MCF 10A (cell line): ENCODE results near the gene RPUSD4. TPM values are rescaled to one million over a fixed set of nuclear protein-coding genes. Genes with fewer than 3 reads are reported as not detected.

Experiments used
- BruUV-seq: library from RNA; stranded (reverse); fragments of 400-500 nt; replicated peaks from 2 replicates; lab custom pipeline; 2021; lab: Mats Ljungman, UMichigan
- CTCF ChIA-PET: fragments of 300-600 bp; sonication (Branson Sonifier 250); formaldehyde crosslinking; extraction: SDS; loops from one replicate; lab custom pipeline; 2021; ENCODE audit warnings: antibody characterized with exemption, inconsistent platforms; lab: Yijun Ruan, JAX
- POLR2A ChIA-PET: fragments of 300-600, 350-650 bp; sonication (Branson Sonifier 250); formaldehyde crosslinking; extraction: SDS; loops from one replicate; lab custom pipeline; 2020; ENCODE audit warnings: antibody characterized with exemption, inconsistent platforms; lab: Yijun Ruan, JAX
- DNase-seq: peaks from one replicate; pipeline ENCODE4 v3.0.0-alpha.2; 2018; ENCODE audit not compliant: unreplicated experiment
- H3K27ac Mint-ChIP-seq: one replicate; pipeline ENCODE4 v1.8.0; 2022; ENCODE audit warnings: mild to moderate bottlenecking, low read depth, mixed read lengths; ENCODE audit not compliant: unreplicated experiment
- H3K27me3 Mint-ChIP-seq: one replicate; pipeline ENCODE4 v1.8.0; 2022; ENCODE audit warnings: mixed read lengths; ENCODE audit not compliant: insufficient read depth, unreplicated experiment
- H3K36me3 Mint-ChIP-seq: one replicate; pipeline ENCODE4 v1.8.0; 2022; ENCODE audit warnings: mild to moderate bottlenecking, moderate library complexity, mixed read lengths; ENCODE audit not compliant: insufficient read depth, unreplicated experiment
- H3K4me1 Mint-ChIP-seq: one replicate; pipeline ENCODE4 v1.8.0; 2022; ENCODE audit warnings: mixed read lengths; ENCODE audit not compliant: insufficient read depth, unreplicated experiment
- H3K4me3 Mint-ChIP-seq: one replicate; pipeline ENCODE4 v1.8.0; 2022; ENCODE audit warnings: mild to moderate bottlenecking, moderate library complexity, mixed read lengths; ENCODE audit not compliant: unreplicated experiment
- H3K9me3 Mint-ChIP-seq: one replicate; pipeline ENCODE4 v1.8.0; 2022; ENCODE audit warnings: mixed read lengths; ENCODE audit not compliant: unreplicated experiment
- CTCF ChIP-seq: fragments of 200-600 bp; IDR thresholded peaks from one replicate; pipeline ENCODE4 v1.8.0; 2022; ENCODE audit warnings: antibody characterized with exemption, mild to moderate bottlenecking; ENCODE audit not compliant: unreplicated experiment
- intact Hi-C: fragments of 100-400 bp; cut with micrococcal nuclease; formaldehyde crosslinking; loops from 2 replicates; pipeline ENCODE4 v1.14.1; 2022
- total RNA-seq: library from RNA; stranded (reverse); gene quantifications from 2 replicates; pipeline ENCODE4 v1.2.3, GENCODE V29; 2022

Gene RPUSD4
- total RNA-seq, 1 experiment from 2014 or later: 26.7 TPM

- CTCF ChIA-PET: interaction anchor here (0.6 to 1.6 kb wide), 4 partner anchors 13 to 93 kb away, joined by 3 to 5 read pairs (median 3); no protein-coding TSS in a partner anchor
- no peak overlapping the region for H3K27ac Mint-ChIP-seq
- no peak for TF ChIP-seq CTCF
- no peak overlapping the region for H3K4me3 Mint-ChIP-seq
- POLR2A ChIA-PET: no interaction called here
- H3K36me3 Mint-ChIP-seq: no peaks in the 10 kb centered on the region
- DNase-seq: peak; percentile 10
- no peaks in the 10 kb centered on the region for H3K4me1 Mint-ChIP-seq
- BruUV-seq: no TSS peak
- intact Hi-C loops: no loop called here
- peaks cover 9% of the 10 kb centered on the region for H3K9me3 Mint-ChIP-seq
- peaks cover 13% of the 10 kb centered on the region for H3K27me3 Mint-ChIP-seq
Observed at GRCh38 chr11:126153972-126154371, 57.5 kb downstream of the RPUSD4 start.

DNA sequence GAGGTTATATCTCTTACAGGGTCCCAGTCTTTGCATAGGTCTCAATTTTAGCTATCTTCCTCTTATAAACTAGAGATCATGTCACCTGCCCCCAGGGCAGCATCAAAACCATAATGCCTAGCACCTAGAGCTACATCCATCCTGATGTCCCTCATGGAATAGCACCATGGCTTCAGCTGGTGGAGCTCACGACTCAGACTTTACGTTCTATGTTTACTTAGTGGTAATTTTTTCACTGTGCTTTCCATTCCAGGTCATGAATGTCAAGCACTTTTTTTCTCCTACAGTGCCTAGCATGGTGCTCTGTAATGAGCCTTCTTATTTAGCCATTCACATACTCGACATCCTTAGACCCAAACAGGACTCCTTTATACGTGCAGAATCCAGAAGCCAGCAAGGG, 58.4 kb downstream of the RPUSD4 start:
- CTCF ChIA-PET: interaction anchor here (0.6 to 1.6 kb wide), 3 partner anchors 12 to 168 kb away, joined by 3 to 5 read pairs (median 3); no protein-coding TSS in a partner anchor
- intact Hi-C loops: no loop called here
- POLR2A ChIA-PET: interaction anchor here (1.7 kb wide), 1 partner anchor 12 kb away, joined by 5 read pairs; no protein-coding TSS in a partner anchor

GRCh38 chr11:126152586-126152985, 58.9 kb downstream of the RPUSD4 start:
- Mint-ChIP-seq H3K4me3 (no peak overlapping the region), H3K36me3 (no peaks in the 10 kb centered on the region), H3K27me3 (peaks cover 13% of the 10 kb centered on the region), H3K9me3 (peaks cover 9% of the 10 kb centered on the region), H3K27ac (no peak overlapping the region), H3K4me1 (no peaks in the 10 kb centered on the region)
- no TSS peak for BruUV-seq
- no peak for DNase-seq
- intact Hi-C loops: no loop called here
- CTCF ChIA-PET: interaction anchor here (0.6 kb wide), 1 partner anchor 39 kb away, joined by 3 read pairs; no protein-coding TSS in a partner anchor
- no peak for TF ChIP-seq CTCF
- POLR2A ChIA-PET: interaction anchor here (1.0 to 1.7 kb wide), 2 partner anchors 12 to 20 kb away, joined by 3 to 5 read pairs; no protein-coding TSS in a partner anchor

More for the DNA sequence above, 58.4 kb downstream of the RPUSD4 start:
- Mint-ChIP-seq H3K4me3 (no peak overlapping the region), H3K27ac (no peak overlapping the region), H3K9me3 (peaks cover 9% of the 10 kb centered on the region), H3K4me1 (no peaks in the 10 kb centered on the region), H3K36me3 (no peaks in the 10 kb centered on the region), H3K27me3 (peaks cover 13% of the 10 kb centered on the region)
- TF ChIP-seq CTCF: no peak
- no TSS peak for BruUV-seq
- DNase-seq: no peak

DNA sequence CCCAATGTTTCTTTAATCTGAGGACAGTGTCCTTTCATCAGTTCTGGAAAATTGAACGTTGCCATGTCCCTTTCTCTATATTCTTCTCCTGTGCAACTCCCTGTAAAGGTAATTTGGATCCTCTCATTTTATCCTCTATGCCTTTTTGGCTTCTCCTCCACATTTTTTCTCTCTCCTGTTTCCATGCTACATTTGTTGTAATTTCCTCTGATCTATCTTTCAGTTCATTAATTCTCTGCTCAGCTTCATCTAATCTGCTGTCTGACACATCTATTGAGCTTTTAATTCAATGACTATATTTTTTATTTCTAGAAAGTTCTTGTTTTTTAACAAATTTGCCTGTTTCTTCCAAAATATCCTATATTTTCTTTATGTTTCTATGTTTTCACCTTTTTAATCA, 59.3 kb downstream of the RPUSD4 start:
- no peak for TF ChIP-seq CTCF
- no peak for DNase-seq
- H3K27me3 Mint-ChIP-seq: peaks cover 13% of the 10 kb centered on the region
- CTCF ChIA-PET: interaction anchor here (0.6 to 0.7 kb wide), 3 partner anchors 23 to 1255 kb away, joined by 3 read pairs; partner anchors contain the start of gene ROBO4
- POLR2A ChIA-PET: interaction anchor here (1.0 to 1.7 kb wide), 2 partner anchors 11 to 20 kb away, joined by 3 to 5 read pairs; no protein-coding TSS in a partner anchor
- H3K4me1 Mint-ChIP-seq: no peaks in the 10 kb centered on the region
- H3K36me3 Mint-ChIP-seq: no peaks in the 10 kb centered on the region
- no peak overlapping the region for H3K4me3 Mint-ChIP-seq
- no peak overlapping the region for H3K27ac Mint-ChIP-seq
- H3K9me3 Mint-ChIP-seq: peaks cover 9% of the 10 kb centered on the region
- intact Hi-C loops: no loop called here
- no TSS peak for BruUV-seq

Other genes with a start within 250 kb of the RPUSD4 start
- 0.91 and 0.96 TPM in 2 replicates for gene CDON, start 148.8 kb downstream of the RPUSD4 start, total RNA-seq
- gene FAM118B, start 132 bp upstream of the RPUSD4 start, total RNA-seq: 8.3 and 13.4 TPM in 2 replicates
- 176 and 258 TPM in 2 replicates for gene SRPRA, start 57.2 kb upstream of the RPUSD4 start, total RNA-seq
- gene FOXRED1, start 57.5 kb upstream of the RPUSD4 start, total RNA-seq: 28.2 and 37.2 TPM in 2 replicates
- gene TIRAP, start 71.4 kb upstream of the RPUSD4 start, total RNA-seq: 11.9 and 14.0 TPM in 2 replicates
- gene DCPS, start 92.4 kb upstream of the RPUSD4 start, total RNA-seq: 29.6 and 33.7 TPM in 2 replicates
- 12.3 and 15.3 TPM in 2 replicates for gene ST3GAL4, start 144.0 kb upstream of the RPUSD4 start, total RNA-seq